ENCODE results near the gene CLMN. TPM values are rescaled to one million over a fixed set of nuclear protein-coding genes. Genes with fewer than 3 reads are reported as not detected.

Gene CLMN
- total RNA-seq, 2 experiments from 2014 or later: 0.27 to 0.67 TPM

DNA sequence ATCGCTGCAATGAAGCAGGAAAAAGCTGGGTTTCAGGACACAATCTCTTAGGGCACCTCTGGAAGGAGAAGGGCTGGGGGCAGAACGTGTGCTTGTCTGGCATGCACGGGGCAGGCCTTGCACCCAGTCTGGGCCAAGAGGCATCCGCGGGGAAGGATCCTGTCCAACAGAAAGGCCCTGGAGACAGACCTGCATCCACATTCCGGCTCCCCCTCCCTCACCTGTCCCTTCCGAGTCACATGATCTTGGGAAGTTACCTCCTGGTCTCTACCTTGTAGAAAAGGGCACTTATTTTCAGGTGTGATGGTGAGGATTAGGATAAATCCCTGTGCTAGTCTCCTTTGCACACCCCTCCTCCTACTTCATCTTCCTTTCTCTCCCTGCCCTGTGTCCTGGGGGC is 25.4 kb downstream of the CLMN start:
- DNase-seq: no peak
- no peak for TF ChIP-seq CTCF (IDR thresholded peaks at IDR 0.05)
- ChIA-PET POLR2A (no interaction called here), CTCF (no interaction called here)
- peaks cover 7 to 12% of the 10 kb centered on the region in 2 experiments for H3K27me3 ChIP-seq (ENCODE audit: control insufficient read depth in 1 of 2, insufficient read depth in 2 of 2, low read length in 2 of 2)
- no peaks in the 10 kb centered on the region for H3K4me1 Mint-ChIP-seq (ENCODE audit: low read depth)
- ATAC-seq (ENCODE audit: poor library complexity): no peak
- H3K36me3 ChIP-seq (ENCODE audit: insufficient read depth, low read length): no peaks in the 10 kb centered on the region
- no peaks in the 10 kb centered on the region for H3K4me1 ChIP-seq (ENCODE audit: insufficient read depth, low read length)
- H3K4me3 Mint-ChIP-seq: no peak overlapping the region
- no peak overlapping the region for H3K27ac ChIP-seq (ENCODE audit: low read depth in 1 of 2, low read length in 2 of 2)
- H3K27me3 Mint-ChIP-seq: peaks cover 62% of the 10 kb centered on the region
- no peak overlapping the region for H3K4me3 ChIP-seq (ENCODE audit: low read length)
- H3K27ac Mint-ChIP-seq: no peak overlapping the region
- intact Hi-C loops (cut with DNase I, micrococcal nuclease): no loop called here
- peaks cover 0 to 17% of the 10 kb centered on the region in 2 experiments for H3K9me3 ChIP-seq (ENCODE audit: control insufficient read depth in 1 of 2, insufficient read depth in 1 of 2, low read length in 2 of 2)
- no peaks in the 10 kb centered on the region for H3K36me3 Mint-ChIP-seq (ENCODE audit: low read depth)
- H3K9me3 Mint-ChIP-seq: peaks cover 3% of the 10 kb centered on the region

DNA sequence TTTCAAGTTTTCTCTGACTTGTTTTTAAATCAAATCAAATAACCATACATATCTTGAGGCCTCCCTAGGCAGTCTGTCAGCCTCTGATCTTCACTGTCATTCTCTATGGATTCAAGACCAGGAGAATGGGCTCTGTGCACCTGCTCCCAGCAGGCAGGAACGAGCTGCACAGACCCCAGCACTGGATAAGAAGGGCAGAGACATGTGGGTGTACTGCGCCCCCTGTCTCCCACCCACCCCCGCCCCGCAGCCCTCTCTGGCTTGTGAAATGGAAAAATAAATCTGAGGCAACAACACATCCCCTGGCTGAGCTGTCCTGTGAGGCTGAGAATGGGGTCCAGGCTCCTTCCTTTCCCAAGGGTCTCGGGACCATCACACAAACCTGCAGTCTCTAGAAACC is 26.3 kb downstream of the CLMN start:
- H3K36me3 Mint-ChIP-seq (ENCODE audit: low read depth): no peaks in the 10 kb centered on the region
- no peak overlapping the region for H3K4me3 ChIP-seq (ENCODE audit: low read length)
- H3K4me1 Mint-ChIP-seq (ENCODE audit: low read depth): no peaks in the 10 kb centered on the region

GRCh38 chr14:95292660-95293425 is 26.9 kb downstream of the CLMN start:
- H3K9me3 Mint-ChIP-seq: peaks cover 3% of the 10 kb centered on the region
- H3K27ac ChIP-seq (ENCODE audit: low read depth in 1 of 2, low read length in 2 of 2): no peak overlapping the region
- no peaks in the 10 kb centered on the region for H3K4me1 Mint-ChIP-seq (ENCODE audit: low read depth)
- H3K36me3 Mint-ChIP-seq (ENCODE audit: low read depth): no peaks in the 10 kb centered on the region
- H3K4me3 ChIP-seq (ENCODE audit: low read length): no peak overlapping the region
- ChIA-PET CTCF (no interaction called here), POLR2A (no interaction called here)
- TF ChIP-seq CTCF (IDR thresholded peaks at IDR 0.05): no peak
- H3K27me3 ChIP-seq (ENCODE audit: control insufficient read depth in 1 of 2, insufficient read depth in 2 of 2, low read length in 2 of 2): peaks cover 7 to 14% of the 10 kb centered on the region in 2 experiments
- DNase-seq (no peak), ATAC-seq (ENCODE audit: poor library complexity) (no peak)
- intact Hi-C loops (cut with DNase I, micrococcal nuclease): no loop called here
- no peaks in the 10 kb centered on the region for H3K36me3 ChIP-seq (ENCODE audit: insufficient read depth, low read length)
- H3K9me3 ChIP-seq (ENCODE audit: control insufficient read depth in 1 of 2, insufficient read depth in 1 of 2, low read length in 2 of 2): peaks cover 0 to 13% of the 10 kb centered on the region in 2 experiments
- peaks cover 66% of the 10 kb centered on the region for H3K27me3 Mint-ChIP-seq
- no peak overlapping the region for H3K4me3 Mint-ChIP-seq
- no peak overlapping the region for H3K27ac Mint-ChIP-seq
- no peaks in the 10 kb centered on the region for H3K4me1 ChIP-seq (ENCODE audit: insufficient read depth, low read length)

More for the DNA sequence above, 26.3 kb downstream of the CLMN start:
- ATAC-seq (ENCODE audit: poor library complexity) (no peak), DNase-seq (no peak)
- Mint-ChIP-seq H3K27me3 (peaks cover 65% of the 10 kb centered on the region), H3K9me3 (peaks cover 3% of the 10 kb centered on the region), H3K4me3 (no peak overlapping the region), H3K27ac (no peak overlapping the region)
- TF ChIP-seq CTCF (IDR thresholded peaks at IDR 0.05): no peak
- CTCF ChIA-PET: no interaction called here
- intact Hi-C loops (cut with DNase I, micrococcal nuclease): no loop called here
- Histone ChIP-seq H3K4me1 (ENCODE audit: insufficient read depth, low read length) (no peaks in the 10 kb centered on the region), H3K27me3 (ENCODE audit: control insufficient read depth in 1 of 2, insufficient read depth in 2 of 2, low read length in 2 of 2) (peaks cover 7 to 14% of the 10 kb centered on the region in 2 experiments), H3K36me3 (ENCODE audit: insufficient read depth, low read length) (no peaks in the 10 kb centered on the region), H3K27ac (ENCODE audit: low read depth in 1 of 2, low read length in 2 of 2) (no peak overlapping the region), H3K9me3 (ENCODE audit: control insufficient read depth in 1 of 2, insufficient read depth in 1 of 2, low read length in 2 of 2) (peaks cover 0 to 13% of the 10 kb centered on the region in 2 experiments)
- POLR2A ChIA-PET: no interaction called here
